ENCODE results near the gene HDAC7. TPM values are rescaled to one million over a fixed set of nuclear protein-coding genes. Genes with fewer than 3 reads are reported as not detected.
"Not testable (repeated sequence)": the region's sequence is repeated elsewhere in the genome, so short reads cannot be mapped to it uniquely, and the experiment has no call there.

The HDAC7 gene
- total and polyA plus RNA-seq, 12 donors = 26.9 to 75.6 (median 40.3) TPM

DNA sequence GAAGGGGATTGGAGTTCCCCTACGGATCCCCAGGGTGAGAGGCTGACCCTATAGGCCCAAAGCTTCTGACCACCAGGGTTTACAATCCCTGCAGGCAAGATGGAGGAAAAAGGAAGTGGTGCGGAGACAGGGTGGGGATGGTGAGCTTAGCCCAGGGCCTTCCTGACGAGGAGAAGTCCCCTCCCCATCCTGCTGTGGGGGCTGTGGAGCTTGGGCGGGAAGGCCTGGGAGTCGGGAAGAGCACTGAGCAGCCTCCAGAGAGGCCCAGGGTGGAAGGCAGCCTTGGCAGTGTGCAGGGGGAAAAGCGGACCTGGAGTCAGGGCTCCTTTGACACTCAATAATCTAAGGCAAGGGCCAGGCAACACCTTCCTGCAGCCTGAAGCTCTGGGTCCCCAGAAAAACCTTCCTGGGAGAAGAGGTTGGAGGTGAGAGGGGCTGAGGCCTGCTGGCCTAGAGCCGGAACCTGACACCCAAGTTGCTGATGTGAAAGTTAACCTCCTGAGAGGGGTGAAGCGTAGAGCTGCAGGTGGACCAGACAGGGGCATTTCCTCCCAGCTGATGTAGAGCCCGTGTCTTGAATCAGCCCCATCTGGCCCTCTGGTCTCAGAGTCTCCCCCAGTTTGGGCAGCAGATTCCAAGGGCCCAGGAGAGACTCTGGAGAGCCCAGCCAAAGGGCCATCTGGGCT, 6.0 kb downstream of the HDAC7 start:
- ATAC-seq = peak; percentile 0 to 42 (median 22)
- peak in 1 of 2 donors; percentile 61 for DNase-seq
- Histone ChIP-seq H3K4me1 (peaks cover 65 to 100% (median 99%) of the 10 kb centered on the region in 9 donors), H3K36me3 (peaks cover 0 to 25% (median 0%) of the 10 kb centered on the region in 9 donors), H3K27ac (peak overlapping the region; percentile 93 to 100 (median 98)), H3K4me3 (peak overlapping the region in 9 of 10 donors; percentile 20 to 55 (median 44)), H3K9me3 (no peaks in the 10 kb centered on the region), H3K27me3 (no peaks in the 10 kb centered on the region)
- intact Hi-C loops (cut with DNase I) = no loop called here
- TF ChIP-seq, protein P1, sequence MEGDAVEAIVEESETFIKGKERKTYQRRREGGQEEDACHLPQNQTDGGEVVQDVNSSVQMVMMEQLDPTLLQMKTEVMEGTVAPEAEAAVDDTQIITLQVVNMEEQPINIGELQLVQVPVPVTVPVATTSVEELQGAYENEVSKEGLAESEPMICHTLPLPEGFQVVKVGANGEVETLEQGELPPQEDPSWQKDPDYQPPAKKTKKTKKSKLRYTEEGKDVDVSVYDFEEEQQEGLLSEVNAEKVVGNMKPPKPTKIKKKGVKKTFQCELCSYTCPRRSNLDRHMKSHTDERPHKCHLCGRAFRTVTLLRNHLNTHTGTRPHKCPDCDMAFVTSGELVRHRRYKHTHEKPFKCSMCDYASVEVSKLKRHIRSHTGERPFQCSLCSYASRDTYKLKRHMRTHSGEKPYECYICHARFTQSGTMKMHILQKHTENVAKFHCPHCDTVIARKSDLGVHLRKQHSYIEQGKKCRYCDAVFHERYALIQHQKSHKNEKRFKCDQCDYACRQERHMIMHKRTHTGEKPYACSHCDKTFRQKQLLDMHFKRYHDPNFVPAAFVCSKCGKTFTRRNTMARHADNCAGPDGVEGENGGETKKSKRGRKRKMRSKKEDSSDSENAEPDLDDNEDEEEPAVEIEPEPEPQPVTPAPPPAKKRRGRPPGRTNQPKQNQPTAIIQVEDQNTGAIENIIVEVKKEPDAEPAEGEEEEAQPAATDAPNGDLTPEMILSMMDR (IDR thresholded peaks at IDR 0.05) = no peak
- 29 to 43% methylated on average over 9 of the region's 9 CpGs for WGBS, 2 donors

DNA sequence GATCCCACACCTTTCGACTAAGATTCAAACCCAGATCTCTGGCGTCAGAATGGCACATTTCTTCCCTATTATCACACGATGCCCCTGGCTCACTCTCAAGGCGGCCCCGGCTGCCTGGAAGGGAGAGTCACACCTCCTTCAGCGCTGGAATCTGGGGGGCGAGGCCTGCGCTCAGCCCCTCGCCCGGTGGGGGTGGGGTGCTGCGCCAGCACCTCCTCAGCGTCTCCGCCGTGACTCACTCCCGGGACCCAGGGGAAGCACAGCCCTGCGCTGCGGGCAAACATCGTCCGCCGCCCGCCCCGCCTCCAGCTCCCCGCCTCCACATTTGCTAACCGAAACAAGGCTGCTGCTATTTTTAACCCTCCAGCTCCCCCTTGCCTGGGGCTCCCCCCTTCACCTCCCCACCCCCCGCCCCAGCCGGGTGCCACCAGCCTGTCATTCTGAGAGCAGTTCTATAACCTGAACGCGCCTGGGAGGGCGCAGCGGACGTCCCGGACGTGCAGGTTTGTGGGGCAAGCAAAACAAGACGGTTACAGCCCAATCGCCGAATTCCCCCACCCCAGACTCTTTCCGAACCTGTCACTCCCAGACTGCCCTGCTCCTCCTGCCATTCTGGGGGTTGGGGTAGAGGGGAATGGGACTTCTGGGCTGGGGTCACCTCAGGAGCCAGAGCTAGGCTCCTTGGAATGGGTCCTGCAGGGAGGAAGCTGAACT, 6.7 kb downstream of the HDAC7 start:
- peaks cover 72 to 100% (median 99%) of the 10 kb centered on the region in 9 donors for H3K4me1 ChIP-seq
- peak; percentile 90 to 92 for DNase-seq
- TF ChIP-seq, protein P1 (IDR thresholded peaks at IDR 0.05) = peak in 2 of 9 donors; percentile 5 to 16
- intact Hi-C loops (cut with DNase I) = no loop called here
- H3K9me3 ChIP-seq = no peaks in the 10 kb centered on the region
- WGBS, 2 donors = 1% methylated on average over 37 of the region's 37 CpGs
- peak; percentile 65 to 87 (median 82) for ATAC-seq
- H3K36me3 ChIP-seq = peaks cover 0 to 20% (median 0%) of the 10 kb centered on the region in 9 donors
- H3K27ac ChIP-seq = peak overlapping the region; percentile 93 to 100 (median 98)
- H3K4me3 ChIP-seq = peak overlapping the region in 9 of 10 donors; percentile 20 to 55 (median 44)
- H3K27me3 ChIP-seq = no peaks in the 10 kb centered on the region

DNA sequence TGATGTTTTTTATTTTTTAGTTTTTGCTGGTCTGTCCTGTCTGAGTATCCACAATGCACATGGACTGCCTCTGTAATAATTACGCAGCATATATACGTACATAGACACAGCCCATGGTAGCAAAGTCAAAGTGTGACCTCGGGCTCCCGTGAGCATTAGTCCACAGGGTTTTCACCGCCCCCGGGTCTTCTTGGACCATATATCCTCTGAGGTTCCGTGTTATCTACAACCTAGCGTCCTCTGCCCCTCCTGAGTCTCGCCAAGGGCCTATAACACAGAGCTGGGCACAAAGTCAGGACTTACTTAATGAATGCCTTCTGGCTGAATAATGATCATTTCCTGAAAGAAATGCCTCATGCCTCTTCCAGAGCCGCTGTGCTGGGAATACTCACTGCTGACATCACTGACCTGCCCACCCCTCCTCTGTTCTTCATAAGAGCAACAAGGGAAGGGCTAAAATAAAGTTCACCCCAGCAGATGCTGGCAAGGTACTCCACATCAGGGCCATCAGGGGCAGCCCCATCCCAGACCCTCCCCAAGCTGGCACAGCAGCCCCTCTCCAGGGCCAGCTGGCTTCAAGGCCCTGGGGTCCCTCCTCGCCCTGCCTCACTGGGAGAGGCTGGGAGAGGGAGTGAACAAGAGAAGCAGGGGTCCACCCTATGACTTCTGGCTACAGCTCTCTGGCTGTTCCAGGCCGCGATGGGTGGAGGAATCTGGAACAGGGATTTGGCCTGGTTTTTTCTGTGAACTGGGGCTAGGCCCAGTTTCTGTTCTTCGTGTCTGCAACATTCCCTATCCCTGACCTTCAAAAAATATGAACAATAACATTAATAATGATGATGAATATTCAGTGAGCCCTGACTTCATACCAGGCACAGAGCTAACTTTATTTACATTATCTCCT, 7.9 kb downstream of the HDAC7 start:
- Histone ChIP-seq H3K9me3 (no peaks in the 10 kb centered on the region), H3K36me3 (peaks cover 0 to 14% (median 0%) of the 10 kb centered on the region in 9 donors), H3K4me1 (peaks cover 74 to 100% (median 99%) of the 10 kb centered on the region in 9 donors), H3K4me3 (peak overlapping the region in 8 of 10 donors; percentile 42 to 55 (median 46)), H3K27ac (peak overlapping the region; percentile 93 to 100 (median 98)), H3K27me3 (no peaks in the 10 kb centered on the region)
- 26 to 28% methylated on average over 14 of the region's 14 CpGs for WGBS, 2 donors
- intact Hi-C loops (cut with DNase I) = no loop called here
- ATAC-seq (peak; percentile 11 to 55 (median 34)), DNase-seq (peak; percentile 64 to 66)
- TF ChIP-seq, protein P1 (IDR thresholded peaks at IDR 0.05) = no peak

DNA sequence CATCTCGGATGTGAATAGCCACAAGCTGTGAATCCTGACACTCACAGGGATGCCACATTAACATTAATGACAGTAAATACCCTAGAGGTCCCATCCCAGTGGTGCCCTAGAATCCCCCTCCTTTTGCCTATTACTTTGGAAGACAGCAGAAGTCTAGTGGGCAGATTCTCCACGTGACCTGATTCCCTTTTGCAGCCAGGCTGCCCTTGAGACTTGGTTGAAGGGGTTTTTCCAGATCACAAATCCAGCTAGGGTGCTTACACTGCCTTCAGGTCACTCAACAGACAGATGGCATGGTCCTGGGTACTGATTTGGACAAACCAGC, 8.7 kb downstream of the HDAC7 start:
- 36 to 37% methylated on average over 2 of the region's 2 CpGs for WGBS, 2 donors
- no peak for ATAC-seq
- DNase-seq = peak in 1 of 2 donors; percentile 6

DNA sequence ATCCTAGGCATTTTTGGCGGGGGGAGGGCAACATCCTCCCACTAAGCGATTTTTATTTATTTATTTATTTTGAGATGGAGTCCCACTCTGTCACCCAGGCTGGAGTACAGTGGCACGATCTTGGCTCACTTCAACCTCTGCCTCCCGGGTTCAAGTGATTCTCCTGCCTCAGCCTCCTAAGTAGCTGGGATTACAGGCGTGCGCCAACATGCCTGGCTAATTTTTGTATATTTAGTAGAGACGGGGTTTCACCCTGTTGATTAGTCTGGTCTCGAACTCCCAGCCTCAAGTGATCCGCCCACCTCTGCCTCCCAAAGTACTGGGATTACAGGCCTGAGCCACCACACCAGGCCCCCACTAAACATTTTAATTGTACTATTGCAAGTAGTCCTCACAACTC, 10.2 kb downstream of the HDAC7 start:
- H3K27ac ChIP-seq = peak overlapping the region; percentile 9 to 100 (median 98)
- H3K9me3 ChIP-seq; ATAC-seq; intact Hi-C loops (cut with DNase I); H3K27me3 ChIP-seq; H3K4me3 ChIP-seq: not testable (repeated sequence)
- peaks cover 66 to 100% (median 99%) of the 10 kb centered on the region in 9 donors for H3K4me1 ChIP-seq
- H3K36me3 ChIP-seq = peaks cover 0 to 26% (median 0%) of the 10 kb centered on the region in 9 donors
- DNase-seq = peak in 1 of 2 donors; percentile 3
- WGBS, 2 donors = 85% methylated on average over 9 of the region's 9 CpGs

More for the DNA sequence above, 8.7 kb downstream of the HDAC7 start:
- Histone ChIP-seq H3K36me3 (peaks cover 0 to 19% (median 0%) of the 10 kb centered on the region in 9 donors), H3K27ac (peak overlapping the region; percentile 93 to 100 (median 98)), H3K9me3 (no peaks in the 10 kb centered on the region), H3K4me1 (peaks cover 67 to 100% (median 99%) of the 10 kb centered on the region in 9 donors), H3K27me3 (no peaks in the 10 kb centered on the region), H3K4me3 (peak overlapping the region in 1 of 10 donors; percentile 55)
- intact Hi-C loops (cut with DNase I) = no loop called here
- TF ChIP-seq, protein P1 (IDR thresholded peaks at IDR 0.05) = no peak
